ENCODE measurements around the gene ASB3. TPM values are rescaled to one million over a fixed set of nuclear protein-coding genes. Genes with fewer than 3 reads are reported as not detected.

ASB3 gene
- total RNA-seq, 2 experiments from 2014 or later: 26.4 to 30.3 TPM

DNA sequence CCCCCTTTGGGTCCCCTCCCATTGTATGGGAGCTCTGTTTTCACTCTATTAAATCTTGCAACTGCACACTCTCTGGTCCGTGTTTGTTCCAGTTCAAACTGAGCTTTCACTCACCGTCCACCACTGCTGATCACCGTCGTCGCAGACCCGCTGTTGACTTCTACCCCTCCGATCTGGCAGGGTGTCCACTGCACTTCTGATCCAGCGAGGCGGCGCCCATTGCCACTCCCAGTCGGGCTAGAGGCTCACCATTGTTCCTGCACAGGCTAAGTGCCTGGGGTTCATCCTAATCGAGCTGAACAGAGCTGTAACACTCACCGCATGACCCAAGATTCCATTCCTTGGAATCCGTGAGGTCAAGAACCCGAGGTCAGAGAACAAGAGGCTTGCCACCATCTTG lies 30.1 kb downstream of the ASB3 start:
- Histone ChIP-seq H3K9me2 (ENCODE audit: insufficient read depth, low read length) (no peaks in the 10 kb centered on the region), H4K20me1 (ENCODE audit: insufficient read depth, low read length) (0 out of 2 replicates have a peak, but pooled peaks cover 3% of the 10 kb centered on the region), H3K9me3 (ENCODE audit: low read length) (no peaks in the 10 kb centered on the region), H3K36me3 (ENCODE audit: insufficient read depth, low read length) (peaks cover 22% of the 10 kb centered on the region), H3K4me1 (ENCODE audit: insufficient read depth, low read length, poor library complexity, severe bottlenecking) (no peaks in the 10 kb centered on the region), H3K4me2 (ENCODE audit: low read length) (no peak overlapping the region), H3K79me2 (ENCODE audit: insufficient read depth, low read depth, low read length) (no peaks in the 10 kb centered on the region), H3K4me3 (ENCODE audit: low read depth, low read length, poor library complexity, severe bottlenecking) (no peak overlapping the region), H2AFZ (ENCODE audit: low read length) (no peak overlapping the region), H3K27ac (ENCODE audit: low read depth, low read length, poor library complexity, severe bottlenecking) (no peak overlapping the region)
- no peak for DNase-seq (ENCODE audit: low spot score)
- no TSS peak for BruUV-seq (replicated peaks)
- intact Hi-C loops (cut with micrococcal nuclease; ENCODE audit: unreplicated experiment): no loop called here
- TF ChIP-seq, protein P1, sequence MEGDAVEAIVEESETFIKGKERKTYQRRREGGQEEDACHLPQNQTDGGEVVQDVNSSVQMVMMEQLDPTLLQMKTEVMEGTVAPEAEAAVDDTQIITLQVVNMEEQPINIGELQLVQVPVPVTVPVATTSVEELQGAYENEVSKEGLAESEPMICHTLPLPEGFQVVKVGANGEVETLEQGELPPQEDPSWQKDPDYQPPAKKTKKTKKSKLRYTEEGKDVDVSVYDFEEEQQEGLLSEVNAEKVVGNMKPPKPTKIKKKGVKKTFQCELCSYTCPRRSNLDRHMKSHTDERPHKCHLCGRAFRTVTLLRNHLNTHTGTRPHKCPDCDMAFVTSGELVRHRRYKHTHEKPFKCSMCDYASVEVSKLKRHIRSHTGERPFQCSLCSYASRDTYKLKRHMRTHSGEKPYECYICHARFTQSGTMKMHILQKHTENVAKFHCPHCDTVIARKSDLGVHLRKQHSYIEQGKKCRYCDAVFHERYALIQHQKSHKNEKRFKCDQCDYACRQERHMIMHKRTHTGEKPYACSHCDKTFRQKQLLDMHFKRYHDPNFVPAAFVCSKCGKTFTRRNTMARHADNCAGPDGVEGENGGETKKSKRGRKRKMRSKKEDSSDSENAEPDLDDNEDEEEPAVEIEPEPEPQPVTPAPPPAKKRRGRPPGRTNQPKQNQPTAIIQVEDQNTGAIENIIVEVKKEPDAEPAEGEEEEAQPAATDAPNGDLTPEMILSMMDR (conservative IDR thresholded peaks at IDR 0.05; ENCODE audit: low read length): no peak
- no peak for TF ChIP-seq EZH2phosphoT487 (IDR thresholded peaks at IDR 0.05; ENCODE audit: borderline replicate concordance, low read depth, low read length)
- POLR2A ChIA-PET: interaction anchor here (0.6 kb wide), 2 partner anchors 147 to 358 kb away, joined by 3 read pairs; no protein-coding TSS in a partner anchor
- CTCF ChIA-PET (ENCODE audit: unreplicated experiment): no interaction called here

DNA sequence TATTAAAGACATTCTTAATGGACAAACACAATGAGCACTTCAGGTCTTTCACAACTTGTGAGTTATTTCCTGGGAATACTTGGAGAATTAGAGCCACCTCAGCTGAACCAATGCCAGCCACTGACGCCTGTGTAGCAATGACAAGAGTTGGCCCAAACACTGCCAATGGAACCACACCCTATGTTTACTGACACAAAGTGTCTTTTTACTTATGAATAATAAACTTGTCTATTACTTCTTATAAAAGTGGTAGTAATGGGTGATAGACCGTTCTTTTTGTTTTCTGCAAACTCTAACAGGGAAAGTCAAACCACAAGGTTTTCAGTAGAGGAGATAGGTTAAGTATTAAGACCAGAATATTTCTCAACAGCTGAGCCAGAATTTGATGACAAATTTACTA lies 31.6 kb downstream of the ASB3 start:
- TF ChIP-seq, protein P1 (conservative IDR thresholded peaks at IDR 0.05; ENCODE audit: low read length): no peak
- no peak for TF ChIP-seq EZH2phosphoT487 (IDR thresholded peaks at IDR 0.05; ENCODE audit: borderline replicate concordance, low read depth, low read length)
- Histone ChIP-seq H3K79me2 (ENCODE audit: insufficient read depth, low read depth, low read length) (no peaks in the 10 kb centered on the region), H3K27ac (ENCODE audit: low read depth, low read length, poor library complexity, severe bottlenecking) (no peak overlapping the region), H3K4me1 (ENCODE audit: insufficient read depth, low read length, poor library complexity, severe bottlenecking) (no peaks in the 10 kb centered on the region), H3K9me2 (ENCODE audit: insufficient read depth, low read length) (no peaks in the 10 kb centered on the region), H2AFZ (ENCODE audit: low read length) (no peak overlapping the region), H3K4me2 (ENCODE audit: low read length) (no peak overlapping the region), H3K36me3 (ENCODE audit: insufficient read depth, low read length) (peaks cover 25% of the 10 kb centered on the region), H3K4me3 (ENCODE audit: low read depth, low read length, poor library complexity, severe bottlenecking) (no peak overlapping the region), H3K9me3 (ENCODE audit: low read length) (no peaks in the 10 kb centered on the region), H4K20me1 (ENCODE audit: insufficient read depth, low read length) (0 out of 2 replicates have a peak, but pooled peaks cover 3% of the 10 kb centered on the region)
- CTCF ChIA-PET (ENCODE audit: unreplicated experiment): no interaction called here
- POLR2A ChIA-PET: interaction anchor here (0.6 kb wide), 1 partner anchor 22 kb away, joined by 3 read pairs; no protein-coding TSS in a partner anchor
- DNase-seq (ENCODE audit: low spot score): no peak
- intact Hi-C loops (cut with micrococcal nuclease; ENCODE audit: unreplicated experiment): no loop called here
- no TSS peak for BruUV-seq (replicated peaks)

DNA sequence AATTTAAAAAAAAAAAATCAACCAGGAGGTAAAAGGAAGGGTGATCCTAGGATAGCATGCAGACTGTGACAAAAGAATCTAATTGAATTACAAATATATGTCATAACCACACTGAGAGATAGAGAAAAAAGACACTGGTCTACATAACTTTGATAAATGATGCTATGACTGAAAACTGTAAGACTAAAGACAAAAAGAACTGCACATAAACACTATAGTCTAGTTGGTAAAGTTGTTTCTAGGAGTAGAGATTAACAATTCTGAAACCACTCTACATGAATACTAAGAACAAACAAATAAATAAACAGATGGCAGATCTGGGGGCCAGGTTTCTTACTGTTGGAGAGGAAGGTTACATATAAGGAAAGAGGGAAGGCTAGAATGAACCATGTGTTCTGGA lies 33.7 kb downstream of the ASB3 start:
- no TSS peak for BruUV-seq (replicated peaks)
- no peak for DNase-seq (ENCODE audit: low spot score)

More for the DNA sequence above, 33.7 kb downstream of the ASB3 start:
- Histone ChIP-seq H3K9me2 (ENCODE audit: insufficient read depth, low read length) (no peaks in the 10 kb centered on the region), H3K79me2 (ENCODE audit: insufficient read depth, low read depth, low read length) (no peaks in the 10 kb centered on the region), H3K9me3 (ENCODE audit: low read length) (no peaks in the 10 kb centered on the region), H3K27ac (ENCODE audit: low read depth, low read length, poor library complexity, severe bottlenecking) (no peak overlapping the region), H3K36me3 (ENCODE audit: insufficient read depth, low read length) (peaks cover 42% of the 10 kb centered on the region), H3K4me3 (ENCODE audit: low read depth, low read length, poor library complexity, severe bottlenecking) (no peak overlapping the region), H3K4me2 (ENCODE audit: low read length) (no peak overlapping the region), H2AFZ (ENCODE audit: low read length) (no peak overlapping the region), H4K20me1 (ENCODE audit: insufficient read depth, low read length) (0 out of 2 replicates have a peak, but pooled peaks cover 3% of the 10 kb centered on the region), H3K4me1 (ENCODE audit: insufficient read depth, low read length, poor library complexity, severe bottlenecking) (no peaks in the 10 kb centered on the region)
- ChIA-PET CTCF (ENCODE audit: unreplicated experiment) (no interaction called here), POLR2A (no interaction called here)
- intact Hi-C loops (cut with micrococcal nuclease; ENCODE audit: unreplicated experiment): no loop called here
- TF ChIP-seq, protein P1 (conservative IDR thresholded peaks at IDR 0.05; ENCODE audit: low read length): no peak
- no peak for TF ChIP-seq EZH2phosphoT487 (IDR thresholded peaks at IDR 0.05; ENCODE audit: borderline replicate concordance, low read depth, low read length)

All from OCI-LY7 (cell line).